Sigmoid colon (tissue), 4 donors: ENCODE data around the gene SERPING1.

Experiments used
- CTCF ChIP-seq, 4 experiments: fragments of 450-650 bp in 3 of 4; fragments of 200-600 bp in 1 of 4; IDR thresholded peaks; one replicate each; pipeline ENCODE4 v1.5.1; 2016 to 2019; ENCODE audit warnings: antibody characterized with exemption in 4 of 4, mild to moderate bottlenecking in 3 of 4, moderate library complexity in 2 of 4
- POLR2A ChIP-seq, 2 donors: fragments of 450-650 bp; IDR thresholded peaks; one replicate each; pipeline ENCODE4 v1.6.1; 2016; ENCODE audit warnings: antibody characterized with exemption in 2 of 2, mild to moderate bottlenecking in 2 of 2, moderate library complexity in 2 of 2
- POLR2AphosphoS5 ChIP-seq, 4 donors: sonication (generic); formaldehyde crosslinking; IDR thresholded peaks; one replicate each; pipeline ENCODE4 v1.6.1; 2017; ENCODE audit warnings: antibody characterized with exemption in 4 of 4

- no peak for TF ChIP-seq CTCF (IDR thresholded peaks at IDR 0.05)
- TF ChIP-seq POLR2AphosphoS5 (IDR thresholded peaks at IDR 0.05): no peak
- TF ChIP-seq POLR2A (IDR thresholded peaks at IDR 0.05): no peak
These were observed 12.2 kb upstream of the SERPING1 start for GRCh38 chr11:57585301-57585700.
